Measurements from ENCODE around the gene ZNF860. TPM values are rescaled to one million over a fixed set of nuclear protein-coding genes. Genes with fewer than 3 reads are reported as not detected.

Gene ZNF860
- total and polyA plus RNA-seq, 2 donors (not counting 1 experiment from before 2014, with no cell fraction given): 16.2 to 41.4 TPM

DNA sequence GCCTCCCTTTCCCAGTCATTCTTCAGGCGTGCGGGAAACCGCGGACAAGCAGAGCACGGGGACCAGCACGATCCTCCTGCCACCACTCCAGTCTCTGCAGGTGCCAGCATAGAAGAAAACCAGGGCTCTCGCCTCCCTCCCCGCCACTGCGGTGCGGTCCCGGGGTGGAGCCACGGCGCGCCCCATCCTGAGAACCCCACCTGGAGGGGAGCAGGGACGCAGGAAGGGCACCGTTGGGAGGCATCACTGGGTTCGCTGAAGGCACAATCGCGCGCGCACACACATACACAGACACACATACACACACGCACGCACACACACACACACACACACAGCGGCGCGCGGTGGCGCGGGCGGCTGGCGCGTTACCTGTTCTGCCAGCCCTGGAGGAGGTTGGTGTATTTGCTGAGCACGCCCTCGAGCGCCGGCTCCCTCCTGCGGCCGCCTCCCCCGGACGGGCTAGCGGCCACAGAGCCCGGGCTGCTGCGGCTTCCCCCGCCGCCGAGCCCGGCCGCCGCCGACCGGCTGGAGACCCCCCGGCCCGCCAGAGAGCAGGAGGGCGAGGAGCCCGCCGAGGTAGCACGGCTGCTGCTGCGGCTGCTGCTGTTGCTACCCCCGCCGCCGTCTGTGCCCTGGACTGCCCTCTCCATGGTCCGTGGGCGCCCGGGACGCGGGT, 882 bp upstream of the ZNF860 start:
- TF ChIP-seq, protein P1, sequence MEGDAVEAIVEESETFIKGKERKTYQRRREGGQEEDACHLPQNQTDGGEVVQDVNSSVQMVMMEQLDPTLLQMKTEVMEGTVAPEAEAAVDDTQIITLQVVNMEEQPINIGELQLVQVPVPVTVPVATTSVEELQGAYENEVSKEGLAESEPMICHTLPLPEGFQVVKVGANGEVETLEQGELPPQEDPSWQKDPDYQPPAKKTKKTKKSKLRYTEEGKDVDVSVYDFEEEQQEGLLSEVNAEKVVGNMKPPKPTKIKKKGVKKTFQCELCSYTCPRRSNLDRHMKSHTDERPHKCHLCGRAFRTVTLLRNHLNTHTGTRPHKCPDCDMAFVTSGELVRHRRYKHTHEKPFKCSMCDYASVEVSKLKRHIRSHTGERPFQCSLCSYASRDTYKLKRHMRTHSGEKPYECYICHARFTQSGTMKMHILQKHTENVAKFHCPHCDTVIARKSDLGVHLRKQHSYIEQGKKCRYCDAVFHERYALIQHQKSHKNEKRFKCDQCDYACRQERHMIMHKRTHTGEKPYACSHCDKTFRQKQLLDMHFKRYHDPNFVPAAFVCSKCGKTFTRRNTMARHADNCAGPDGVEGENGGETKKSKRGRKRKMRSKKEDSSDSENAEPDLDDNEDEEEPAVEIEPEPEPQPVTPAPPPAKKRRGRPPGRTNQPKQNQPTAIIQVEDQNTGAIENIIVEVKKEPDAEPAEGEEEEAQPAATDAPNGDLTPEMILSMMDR (IDR thresholded peaks at IDR 0.05): peak; percentile 35
- no peak for TF ChIP-seq EZH2 (IDR thresholded peaks at IDR 0.05; ENCODE audit: borderline replicate concordance, insufficient read depth, low read depth, low read length, poor library complexity, severe bottlenecking)
- Histone ChIP-seq H3K36me3 (replicated peaks in 1 of 2; ENCODE audit: control extremely low read depth in 1 of 2, control insufficient read depth in 1 of 2, extremely low read depth in 1 of 2, insufficient read depth in 2 of 2, low read length in 1 of 2) (peaks cover 0 to 31% of the 10 kb centered on the region in 2 experiments), H2AFZ (ENCODE audit: insufficient read depth, low read depth, low read length, poor library complexity, severe bottlenecking) (peak overlapping the region; percentile 86), H4K20me1 (ENCODE audit: control insufficient read depth, insufficient read depth, low read length, poor library complexity, severe bottlenecking) (no peaks in the 10 kb centered on the region), H3K9me3 (ENCODE audit: control extremely low read depth in 1 of 3, control insufficient read depth in 2 of 3, insufficient read depth in 1 of 3, low read length in 2 of 3) (peaks cover 0 to 4% (median 0%) of the 10 kb centered on the region in 3 donors), H3K4me1 (ENCODE audit: control insufficient read depth in 2 of 2, insufficient read depth in 2 of 2, low read length in 2 of 2) (peaks cover 76 to 78% of the 10 kb centered on the region in 2 donors), H3K4me3 (ENCODE audit: control extremely low read depth in 1 of 5, extremely low read depth in 1 of 5, insufficient read depth in 1 of 5, low read depth in 2 of 5, low read length in 4 of 5) (peak overlapping the region; percentile 54 to 95 (median 88)), H3K4me2 (replicated peaks; ENCODE audit: low read depth, low read length, poor library complexity, severe bottlenecking) (peak overlapping the region; percentile 81), H3K9ac (ENCODE audit: low read length) (peak overlapping the region; percentile 90), H3K27ac (ENCODE audit: low read length in 2 of 2) (peak overlapping the region; percentile 64 to 84), H3K79me2 (ENCODE audit: control insufficient read depth, insufficient read depth, low read length) (peaks cover 90% of the 10 kb centered on the region), H3K27me3 (replicated peaks in 1 of 4; ENCODE audit: control extremely low read depth in 1 of 4, control insufficient read depth in 3 of 4, insufficient read depth in 4 of 4, low read length in 3 of 4) (no peaks in the 10 kb centered on the region)
- CTCF ChIA-PET: interaction anchor here (1.5 to 2.3 kb wide), 5 partner anchors 9 to 119 kb away, joined by 4 to 22 read pairs (median 6); no protein-coding TSS in a partner anchor
- Mint-ChIP-seq H3K4me1 (peaks cover 79% of the 10 kb centered on the region), H3K9me3 (ENCODE audit: insufficient read depth) (no peaks in the 10 kb centered on the region), H3K27me3 (no peaks in the 10 kb centered on the region), H3K4me3 (peak overlapping the region; percentile 99), H3K27ac (peak overlapping the region; percentile 96)
- POLR2A ChIA-PET: interaction anchor here (0.7 to 2.9 kb wide), 8 partner anchors 8 to 448 kb away, joined by 3 to 17 read pairs (median 4); partner anchors contain the start of genes GPD1L and STT3B
- ATAC-seq (ENCODE audit: low read depth) (peak; percentile 77), DNase-seq (peak; percentile 89)
- intact Hi-C loops (cut with micrococcal nuclease): loop anchor here (1.0 to 10.0 kb wide), 11 partner anchors 8 to 178 kb away; partner anchors contain the start of gene GPD1L
- under 1% methylated on average over 63 of the region's 66 CpGs for WGBS (ENCODE audit: insufficient coverage)

DNA sequence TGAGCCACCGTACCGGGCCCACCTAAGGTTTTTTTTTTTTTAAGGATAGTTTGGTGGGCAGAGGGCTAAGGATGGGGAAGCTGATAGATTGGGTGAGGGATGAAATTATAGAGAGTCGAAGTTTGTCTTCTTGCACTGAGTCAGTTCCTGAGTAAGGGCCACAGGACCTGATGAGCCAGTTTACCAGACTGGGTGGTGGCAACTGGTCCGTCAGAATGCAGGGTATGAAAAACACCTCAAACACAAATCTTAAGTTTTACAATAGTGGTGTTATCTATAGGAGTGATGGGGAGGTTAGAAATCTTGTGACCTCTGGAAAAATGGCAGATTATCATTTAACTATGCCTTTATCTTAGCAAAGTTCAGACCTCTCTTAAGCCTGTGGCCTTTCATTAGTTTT, 2.8 kb downstream of the ZNF860 start:
- TF ChIP-seq, protein P1 (IDR thresholded peaks at IDR 0.05): no peak
- TF ChIP-seq EZH2 (IDR thresholded peaks at IDR 0.05; ENCODE audit: borderline replicate concordance, insufficient read depth, low read depth, low read length, poor library complexity, severe bottlenecking): no peak
- WGBS (ENCODE audit: insufficient coverage): 100% methylated on average over 3 of the region's 4 CpGs
- Mint-ChIP-seq H3K4me3 (peak overlapping the region; percentile 40), H3K9me3 (ENCODE audit: insufficient read depth) (no peaks in the 10 kb centered on the region), H3K4me1 (peaks cover 49% of the 10 kb centered on the region), H3K27ac (peak overlapping the region; percentile 50), H3K27me3 (no peaks in the 10 kb centered on the region)
- H4K20me1 ChIP-seq (ENCODE audit: control insufficient read depth, insufficient read depth, low read length, poor library complexity, severe bottlenecking): peaks cover 4% of the 10 kb centered on the region
- H3K79me2 ChIP-seq (ENCODE audit: control insufficient read depth, insufficient read depth, low read length): peaks cover 53% of the 10 kb centered on the region
- peaks cover 5 to 49% of the 10 kb centered on the region in 2 experiments for H3K36me3 ChIP-seq (replicated peaks in 1 of 2; ENCODE audit: control extremely low read depth in 1 of 2, control insufficient read depth in 1 of 2, extremely low read depth in 1 of 2, insufficient read depth in 2 of 2, low read length in 1 of 2)
- intact Hi-C loops (cut with micrococcal nuclease): loop anchor here (5.0 to 10.0 kb wide), 2 partner anchors 160 to 182 kb away; no protein-coding TSS in a partner anchor
- peak overlapping the region; percentile 0 for H3K4me2 ChIP-seq (replicated peaks; ENCODE audit: low read depth, low read length, poor library complexity, severe bottlenecking)
- H3K27me3 ChIP-seq (replicated peaks in 1 of 4; ENCODE audit: control extremely low read depth in 1 of 4, control insufficient read depth in 3 of 4, insufficient read depth in 4 of 4, low read length in 3 of 4): no peaks in the 10 kb centered on the region
- peak overlapping the region in 1 of 2 donors; percentile 7 for H3K27ac ChIP-seq (ENCODE audit: low read length in 2 of 2)
- CTCF ChIA-PET: interaction anchor here (0.7 to 2.0 kb wide), 4 partner anchors 13 to 317 kb away, joined by 3 to 8 read pairs (median 4); no protein-coding TSS in a partner anchor
- no peak overlapping the region for H2AFZ ChIP-seq (ENCODE audit: insufficient read depth, low read depth, low read length, poor library complexity, severe bottlenecking)
- no peak overlapping the region for H3K4me3 ChIP-seq (ENCODE audit: control extremely low read depth in 1 of 5, extremely low read depth in 1 of 5, insufficient read depth in 1 of 5, low read depth in 2 of 5, low read length in 4 of 5)
- DNase-seq: no peak
- H3K9me3 ChIP-seq (ENCODE audit: control extremely low read depth in 1 of 3, control insufficient read depth in 2 of 3, insufficient read depth in 1 of 3, low read length in 2 of 3): peaks cover 9 to 28% (median 22%) of the 10 kb centered on the region in 3 donors
- ATAC-seq (ENCODE audit: low read depth): no peak
- POLR2A ChIA-PET: no interaction called here
- no peak overlapping the region for H3K9ac ChIP-seq (ENCODE audit: low read length)
- peaks cover 47 to 50% of the 10 kb centered on the region in 2 donors for H3K4me1 ChIP-seq (ENCODE audit: control insufficient read depth in 2 of 2, insufficient read depth in 2 of 2, low read length in 2 of 2)
